Stimulated activated memory B cell treated with anti-CD40 and anti-IgM and Interleukin-4, amounts not matched to agents 10 μg/mL and 1 μg/mL and 100 μg/mL, for 72 hours (primary cell): ENCODE data around the gene RFC4.
A peak's percentile ranks its signal among the peaks of the same experiment; 100 is the strongest.
"Not testable (repeated sequence)": the region's sequence is repeated elsewhere in the genome, so short reads cannot be mapped to it uniquely, and the experiment has no call there.

Source experiments
- ATAC-seq: fragments of 150-1000 bp; cut with Tn5 transposase; 2 replicates; pipeline ENCODE4 v1.10.0; 2021
- H3K27ac Mint-ChIP-seq: one replicate; pipeline ENCODE4 v1.8.0; 2022; ENCODE audit warnings: mild to moderate bottlenecking, mixed read lengths
- H3K27me3 Mint-ChIP-seq: one replicate; pipeline ENCODE4 v1.8.0; 2022; ENCODE audit warnings: mixed read lengths
- H3K36me3 Mint-ChIP-seq: one replicate; pipeline ENCODE4 v1.8.0; 2022; ENCODE audit warnings: mixed read lengths
- H3K4me1 Mint-ChIP-seq: one replicate; pipeline ENCODE4 v1.8.0; 2022; ENCODE audit warnings: mixed read lengths
- H3K4me3 Mint-ChIP-seq: one replicate; pipeline ENCODE4 v1.8.0; 2022; ENCODE audit warnings: mild to moderate bottlenecking, moderate library complexity, mixed read lengths
- H3K9me3 Mint-ChIP-seq: one replicate; pipeline ENCODE4 v1.8.0; 2022; ENCODE audit warnings: mixed read lengths

RFC4 gene, protein sequence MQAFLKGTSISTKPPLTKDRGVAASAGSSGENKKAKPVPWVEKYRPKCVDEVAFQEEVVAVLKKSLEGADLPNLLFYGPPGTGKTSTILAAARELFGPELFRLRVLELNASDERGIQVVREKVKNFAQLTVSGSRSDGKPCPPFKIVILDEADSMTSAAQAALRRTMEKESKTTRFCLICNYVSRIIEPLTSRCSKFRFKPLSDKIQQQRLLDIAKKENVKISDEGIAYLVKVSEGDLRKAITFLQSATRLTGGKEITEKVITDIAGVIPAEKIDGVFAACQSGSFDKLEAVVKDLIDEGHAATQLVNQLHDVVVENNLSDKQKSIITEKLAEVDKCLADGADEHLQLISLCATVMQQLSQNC

GRCh38 chr3:186806089-186807055 lies at the start of gene RFC4:
RFC4 (minus strand) TSS chr3:186806482; CDS start chr3:186804713, 1,769 bp downstream.
- peak; percentile 96 for ATAC-seq
- Mint-ChIP-seq H3K27me3 (no peaks in the 10 kb centered on the region), H3K27ac (peak within 1 kb of the TSS; percentile 86), H3K4me3 (peak within 1 kb of the TSS; percentile 90), H3K4me1 (peaks cover 11% of the 10 kb centered on the region), H3K9me3 (no peaks in the 10 kb centered on the region), H3K36me3 (no peaks in the 10 kb centered on the region)

GRCh38 chr3:186854954-186855353 lies 48.7 kb upstream of the RFC4 start:
- Mint-ChIP-seq H3K4me1 (peaks cover 16% of the 10 kb centered on the region), H3K27me3 (no peaks in the 10 kb centered on the region), H3K4me3 (no peak overlapping the region), H3K36me3 (no peaks in the 10 kb centered on the region), H3K9me3 (peaks cover 13% of the 10 kb centered on the region), H3K27ac (no peak overlapping the region)
- no peak for ATAC-seq

DNA sequence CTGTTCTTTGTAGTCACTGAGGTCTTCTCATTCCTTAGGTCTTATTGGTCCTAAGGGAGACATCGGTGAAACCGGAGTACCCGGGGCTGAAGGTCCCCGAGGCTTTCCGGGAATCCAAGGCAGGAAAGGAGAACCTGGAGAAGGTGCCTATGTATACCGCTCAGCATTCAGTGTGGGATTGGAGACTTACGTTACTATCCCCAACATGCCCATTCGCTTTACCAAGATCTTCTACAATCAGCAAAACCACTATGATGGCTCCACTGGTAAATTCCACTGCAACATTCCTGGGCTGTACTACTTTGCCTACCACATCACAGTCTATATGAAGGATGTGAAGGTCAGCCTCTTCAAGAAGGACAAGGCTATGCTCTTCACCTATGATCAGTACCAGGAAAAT lies 47.9 kb upstream of the RFC4 start:
- Mint-ChIP-seq H3K27me3 (no peaks in the 10 kb centered on the region), H3K9me3 (peaks cover 11% of the 10 kb centered on the region)

DNA sequence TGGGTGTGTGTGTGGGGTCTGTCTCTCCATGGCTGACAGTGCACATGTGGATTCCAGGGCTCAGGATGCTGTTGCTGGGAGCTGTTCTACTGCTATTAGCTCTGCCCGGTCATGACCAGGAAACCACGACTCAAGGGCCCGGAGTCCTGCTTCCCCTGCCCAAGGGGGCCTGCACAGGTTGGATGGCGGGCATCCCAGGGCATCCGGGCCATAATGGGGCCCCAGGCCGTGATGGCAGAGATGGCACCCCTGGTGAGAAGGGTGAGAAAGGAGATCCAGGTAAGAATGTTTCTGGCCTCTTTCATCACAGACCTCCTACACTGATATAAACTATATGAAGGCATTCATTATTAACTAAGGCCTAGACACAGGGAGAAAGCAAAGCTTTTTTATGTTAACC lies 46.7 kb upstream of the RFC4 start:
- peaks cover 8% of the 10 kb centered on the region for H3K9me3 Mint-ChIP-seq
- H3K4me3 Mint-ChIP-seq: no peak overlapping the region
- H3K27ac Mint-ChIP-seq: no peak overlapping the region
- H3K27me3 Mint-ChIP-seq: no peaks in the 10 kb centered on the region
- ATAC-seq: no peak
- peaks cover 22% of the 10 kb centered on the region for H3K4me1 Mint-ChIP-seq
- H3K36me3 Mint-ChIP-seq: no peaks in the 10 kb centered on the region

More for the DNA sequence above, 47.9 kb upstream of the RFC4 start:
- Mint-ChIP-seq H3K36me3 (no peaks in the 10 kb centered on the region), H3K27ac (no peak overlapping the region), H3K4me3 (no peak overlapping the region), H3K4me1 (peaks cover 23% of the 10 kb centered on the region)
- no peak for ATAC-seq

DNA sequence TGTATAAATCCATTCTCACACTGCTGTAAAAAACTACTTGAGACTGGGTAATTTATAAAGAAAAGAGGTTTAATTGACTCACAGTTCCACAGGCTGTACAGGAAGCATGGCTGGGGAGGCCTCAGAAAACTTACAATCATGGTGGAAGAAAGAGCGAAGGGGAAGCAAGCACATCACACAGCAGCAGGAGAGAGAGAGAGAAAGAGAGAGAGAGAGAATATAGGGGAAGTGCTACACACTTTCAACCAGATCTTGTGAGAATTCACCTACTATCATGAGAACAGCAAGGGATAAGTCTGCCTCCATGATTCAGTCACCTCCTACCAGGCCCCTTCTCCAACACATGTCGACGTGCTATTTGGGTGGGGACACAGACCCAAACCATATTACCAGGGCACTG lies 45.6 kb upstream of the RFC4 start:
- peaks cover 16% of the 10 kb centered on the region for H3K4me1 Mint-ChIP-seq
- H3K27me3 Mint-ChIP-seq, H3K9me3 Mint-ChIP-seq, H3K36me3 Mint-ChIP-seq, ATAC-seq, H3K4me3 Mint-ChIP-seq: not testable (repeated sequence)
- peak overlapping the region; percentile 25 for H3K27ac Mint-ChIP-seq

DNA sequence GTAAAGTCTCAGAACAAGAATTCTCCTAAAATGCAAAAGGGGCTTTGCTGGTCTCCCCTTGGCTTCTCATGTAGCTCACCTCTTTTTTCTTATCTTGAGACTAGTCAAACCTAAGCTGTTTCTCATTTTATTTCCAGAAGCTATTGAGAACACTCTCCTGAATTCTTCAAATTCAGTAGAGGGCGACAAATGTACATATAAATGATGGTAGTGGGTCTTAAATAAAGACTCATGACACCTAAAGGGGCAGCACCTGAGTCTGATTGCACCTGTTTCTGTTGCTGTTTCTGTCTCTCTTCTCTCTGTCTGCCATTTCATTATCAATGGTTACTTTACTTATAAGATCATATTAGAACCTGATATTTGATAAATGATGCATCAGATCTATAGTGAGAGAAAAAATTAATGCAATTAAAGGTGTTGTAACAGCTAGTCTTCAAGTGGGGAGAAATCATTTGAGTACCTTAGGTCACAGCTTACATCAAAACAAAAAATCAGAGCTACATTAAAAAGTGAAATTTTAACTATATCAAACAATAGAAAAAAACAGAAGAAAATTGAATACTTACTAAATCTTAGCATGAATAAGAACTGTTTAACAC lies 43.2 kb upstream of the RFC4 start:
- peak overlapping the region; percentile 72 for H3K27ac Mint-ChIP-seq
- ATAC-seq: peak; percentile 78

DNA sequence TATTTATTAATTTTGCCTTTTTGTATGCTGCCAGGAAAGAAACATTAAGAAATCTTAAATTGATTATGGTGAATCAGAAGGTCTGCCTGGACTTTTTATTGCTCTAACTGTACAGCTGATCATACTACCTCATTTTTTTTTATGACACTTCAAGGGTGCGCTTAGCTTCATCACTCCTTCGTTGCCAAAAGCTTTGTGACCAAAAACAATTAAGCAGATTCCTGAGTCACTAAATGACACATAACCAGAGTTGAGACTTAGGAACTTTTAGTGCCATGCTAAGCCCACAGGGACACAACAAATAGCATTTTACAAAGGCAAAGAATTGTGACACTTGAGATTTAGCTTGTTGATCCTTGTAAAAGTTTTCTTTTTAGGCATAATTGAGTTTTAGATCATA lies 41.2 kb upstream of the RFC4 start:
- no peak for ATAC-seq
- Mint-ChIP-seq H3K4me1 (peaks cover 16% of the 10 kb centered on the region), H3K36me3 (no peaks in the 10 kb centered on the region), H3K9me3 (peaks cover 5% of the 10 kb centered on the region), H3K4me3 (no peak overlapping the region), H3K27me3 (peaks cover 14% of the 10 kb centered on the region), H3K27ac (no peak overlapping the region)

More for the DNA sequence above, 43.2 kb upstream of the RFC4 start:
- Mint-ChIP-seq H3K27me3 (no peaks in the 10 kb centered on the region), H3K4me1 (peaks cover 16% of the 10 kb centered on the region), H3K4me3 (no peak overlapping the region), H3K9me3 (peaks cover 5% of the 10 kb centered on the region), H3K36me3 (no peaks in the 10 kb centered on the region)

DNA sequence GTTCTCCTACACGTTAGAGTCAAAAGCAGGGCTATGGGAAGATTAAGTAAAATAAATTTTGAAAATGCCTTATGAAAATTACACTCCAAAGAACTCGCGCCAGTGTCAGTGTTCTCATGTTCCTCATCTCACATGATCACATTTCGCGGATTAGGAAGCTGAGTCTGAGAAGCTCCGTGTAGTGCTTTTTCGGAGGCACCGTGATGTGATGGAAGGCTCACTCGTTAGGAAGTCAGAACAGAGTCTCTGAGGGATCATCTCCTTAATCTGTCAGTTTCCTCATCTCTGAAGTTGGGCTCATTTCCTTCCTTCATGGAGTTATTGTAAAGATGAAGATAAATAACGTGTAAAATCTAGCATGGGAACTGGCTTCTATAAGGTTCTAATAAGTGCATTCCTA lies 39.5 kb upstream of the RFC4 start:
- Mint-ChIP-seq H3K36me3 (no peaks in the 10 kb centered on the region), H3K9me3 (no peaks in the 10 kb centered on the region), H3K4me3 (no peak overlapping the region), H3K27ac (no peak overlapping the region), H3K4me1 (peaks cover 6% of the 10 kb centered on the region), H3K27me3 (peaks cover 18% of the 10 kb centered on the region)
- no peak for ATAC-seq

DNA sequence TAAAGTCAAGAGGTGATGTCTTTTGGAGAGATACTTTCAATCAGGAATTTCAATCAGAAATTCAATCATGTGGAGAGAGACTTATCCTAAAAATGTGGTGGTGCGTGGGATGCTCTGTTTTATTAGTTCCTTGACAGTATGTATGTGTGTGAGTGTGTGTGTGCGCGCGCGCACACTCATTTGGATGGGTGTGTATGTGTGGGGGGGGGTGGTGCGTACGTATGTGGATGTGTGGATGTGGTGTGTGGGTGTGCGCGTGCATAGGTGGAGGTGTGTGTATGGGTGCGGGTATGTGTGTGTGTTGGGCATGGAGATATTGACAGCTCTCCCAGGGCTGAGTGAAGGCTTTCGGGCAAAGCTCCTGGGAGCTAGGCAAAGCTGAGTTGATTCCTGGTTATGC lies 38.6 kb upstream of the RFC4 start:
- Mint-ChIP-seq H3K27me3 (peaks cover 18% of the 10 kb centered on the region), H3K27ac (no peak overlapping the region), H3K36me3 (no peaks in the 10 kb centered on the region), H3K4me3 (no peak overlapping the region), H3K4me1 (peaks cover 6% of the 10 kb centered on the region), H3K9me3 (no peaks in the 10 kb centered on the region)
- ATAC-seq: no peak

GRCh38 chr3:186843039-186843432 lies 36.8 kb upstream of the RFC4 start:
- no peak overlapping the region for H3K4me3 Mint-ChIP-seq
- no peaks in the 10 kb centered on the region for H3K9me3 Mint-ChIP-seq
- H3K27ac Mint-ChIP-seq: no peak overlapping the region
- H3K36me3 Mint-ChIP-seq: no peaks in the 10 kb centered on the region
- H3K4me1 Mint-ChIP-seq: no peaks in the 10 kb centered on the region
- H3K27me3 Mint-ChIP-seq: peaks cover 18% of the 10 kb centered on the region
- no peak for ATAC-seq

DNA sequence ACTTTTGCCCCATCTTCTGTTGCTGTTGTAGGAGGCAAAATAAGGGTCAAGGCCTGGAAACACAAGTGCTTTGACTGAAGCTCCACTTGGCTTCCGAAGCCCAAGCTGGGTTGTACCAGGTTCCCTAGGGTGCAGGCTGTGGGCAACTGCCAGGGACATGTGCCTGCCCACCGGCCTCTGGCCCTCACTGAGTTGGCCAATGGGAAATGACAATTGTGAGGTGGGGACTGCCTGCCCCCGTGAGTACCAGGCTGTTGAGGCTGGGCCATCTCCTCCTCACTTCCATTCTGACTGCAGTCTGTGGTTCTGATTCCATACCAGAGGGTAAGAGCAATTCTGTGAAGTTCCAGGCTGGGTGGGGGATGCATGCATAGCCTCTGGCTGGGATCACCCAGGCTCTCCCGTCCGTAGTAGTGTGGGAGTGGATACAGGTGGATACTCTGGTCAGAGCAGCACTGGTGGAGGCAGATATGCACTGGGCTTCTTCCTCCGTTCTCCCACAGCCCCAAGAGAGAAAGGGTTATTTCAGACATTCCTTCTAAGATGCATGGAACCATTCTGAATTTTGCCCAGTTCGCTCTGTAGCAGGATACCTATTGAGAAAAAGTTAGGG lies 36.2 kb upstream of the RFC4 start, which contains the start of gene ADIPOQ:
Gene ADIPOQ (plus strand): TSS at position 285 of the 613 bp plus-strand sequence. CDS start 10,349 bp downstream, outside the sequence.
- Mint-ChIP-seq H3K27ac (no peak within 1 kb of the TSS), H3K4me3 (no peak within 1 kb of the TSS), H3K4me1 (no peaks in the 10 kb centered on the region)

GRCh38 chr3:186841620-186842019 lies 35.3 kb upstream of the RFC4 start:
- ATAC-seq: no peak
- no peak overlapping the region for H3K4me3 Mint-ChIP-seq

More for the DNA sequence above, 36.2 kb upstream of the RFC4 start, which contains the start of gene ADIPOQ:
- no peak for ATAC-seq
- no peaks in the 10 kb centered on the region for H3K9me3 Mint-ChIP-seq
- peaks cover 23% of the 10 kb centered on the region for H3K27me3 Mint-ChIP-seq
- H3K36me3 Mint-ChIP-seq: no peaks in the 10 kb centered on the region

GRCh38 chr3:186839874-186840641 lies 33.8 kb upstream of the RFC4 start:
- no peaks in the 10 kb centered on the region for H3K36me3 Mint-ChIP-seq
- peaks cover 26% of the 10 kb centered on the region for H3K27me3 Mint-ChIP-seq
- H3K4me1 Mint-ChIP-seq: no peaks in the 10 kb centered on the region
- H3K9me3 Mint-ChIP-seq: no peaks in the 10 kb centered on the region
- no peak overlapping the region for H3K27ac Mint-ChIP-seq
- no peak for ATAC-seq
- no peak overlapping the region for H3K4me3 Mint-ChIP-seq

More at GRCh38 chr3:186841620-186842019, 35.3 kb upstream of the RFC4 start:
- H3K36me3 Mint-ChIP-seq: no peaks in the 10 kb centered on the region
- peaks cover 26% of the 10 kb centered on the region for H3K27me3 Mint-ChIP-seq
- no peak overlapping the region for H3K27ac Mint-ChIP-seq
- H3K9me3 Mint-ChIP-seq: no peaks in the 10 kb centered on the region
- no peaks in the 10 kb centered on the region for H3K4me1 Mint-ChIP-seq

- Mint-ChIP-seq H3K4me1 (no peaks in the 10 kb centered on the region), H3K27me3 (peaks cover 35% of the 10 kb centered on the region), H3K4me3 (no peak overlapping the region), H3K36me3 (no peaks in the 10 kb centered on the region), H3K27ac (no peak overlapping the region), H3K9me3 (no peaks in the 10 kb centered on the region)
- ATAC-seq: no peak
Observed at GRCh38 chr3:186832276-186832675, 26.0 kb upstream of the RFC4 start.
